Measurements from ENCODE around the gene EMILIN1.
"Not testable (repeated sequence)": the region's sequence is repeated elsewhere in the genome, so short reads cannot be mapped to it uniquely, and the experiment has no call there.

Gene EMILIN1

DNA sequence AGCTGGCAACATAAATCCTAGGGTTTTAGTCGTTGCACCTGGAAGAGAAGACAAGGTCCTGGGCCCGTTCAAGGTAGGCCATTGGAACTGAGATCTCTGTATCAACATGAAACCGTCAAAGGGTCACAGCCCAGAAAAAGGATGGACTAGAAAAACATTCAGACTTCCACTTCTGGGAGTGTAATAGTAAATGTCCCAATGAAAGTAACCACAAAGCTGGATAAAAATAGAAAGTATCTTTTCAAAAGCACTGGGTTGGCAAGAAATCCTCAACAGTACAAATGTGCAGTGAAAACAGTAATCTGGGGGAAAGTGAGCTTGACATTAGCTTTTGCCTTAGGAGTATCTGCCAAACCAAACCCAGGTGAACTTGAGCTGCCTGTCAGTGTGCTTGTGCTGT is 27.6 kb downstream of the EMILIN1 start:
- TF ChIP-seq, protein P1, sequence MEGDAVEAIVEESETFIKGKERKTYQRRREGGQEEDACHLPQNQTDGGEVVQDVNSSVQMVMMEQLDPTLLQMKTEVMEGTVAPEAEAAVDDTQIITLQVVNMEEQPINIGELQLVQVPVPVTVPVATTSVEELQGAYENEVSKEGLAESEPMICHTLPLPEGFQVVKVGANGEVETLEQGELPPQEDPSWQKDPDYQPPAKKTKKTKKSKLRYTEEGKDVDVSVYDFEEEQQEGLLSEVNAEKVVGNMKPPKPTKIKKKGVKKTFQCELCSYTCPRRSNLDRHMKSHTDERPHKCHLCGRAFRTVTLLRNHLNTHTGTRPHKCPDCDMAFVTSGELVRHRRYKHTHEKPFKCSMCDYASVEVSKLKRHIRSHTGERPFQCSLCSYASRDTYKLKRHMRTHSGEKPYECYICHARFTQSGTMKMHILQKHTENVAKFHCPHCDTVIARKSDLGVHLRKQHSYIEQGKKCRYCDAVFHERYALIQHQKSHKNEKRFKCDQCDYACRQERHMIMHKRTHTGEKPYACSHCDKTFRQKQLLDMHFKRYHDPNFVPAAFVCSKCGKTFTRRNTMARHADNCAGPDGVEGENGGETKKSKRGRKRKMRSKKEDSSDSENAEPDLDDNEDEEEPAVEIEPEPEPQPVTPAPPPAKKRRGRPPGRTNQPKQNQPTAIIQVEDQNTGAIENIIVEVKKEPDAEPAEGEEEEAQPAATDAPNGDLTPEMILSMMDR (conservative IDR thresholded peaks at IDR 0.05; ENCODE audit: low read depth): no peak
- POLR2A ChIA-PET (ENCODE audit: low non-redundant PET): no interaction called here
- DNase-seq (ENCODE audit: low spot score): no peak
- CTCF ChIA-PET: interaction anchor here (0.7 to 0.9 kb wide), 2 partner anchors 64 to 174 kb away, joined by 3 read pairs; no protein-coding TSS in a partner anchor
- no peak overlapping the region for H3K27ac ChIP-seq

DNA sequence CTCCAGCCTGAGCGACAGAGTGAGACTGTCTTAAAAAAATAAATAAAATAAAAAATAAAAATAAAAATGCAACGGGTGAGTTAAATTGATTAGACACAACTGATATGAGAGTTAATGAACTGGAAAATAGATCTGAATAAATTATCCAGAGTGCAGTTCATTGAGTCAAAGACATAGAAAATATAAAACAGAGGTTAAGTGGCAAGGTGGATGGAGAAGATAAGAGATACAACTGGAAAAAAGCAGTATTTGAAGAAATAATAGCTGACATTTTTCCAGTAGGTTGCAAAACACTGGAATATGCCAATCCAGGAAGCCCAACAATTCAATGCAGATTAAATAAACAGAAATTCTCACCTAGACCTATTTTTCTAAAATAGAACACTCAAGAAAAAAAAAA is 29.8 kb downstream of the EMILIN1 start:
- H3K27ac ChIP-seq: no peak overlapping the region
- TF ChIP-seq, protein P1 (conservative IDR thresholded peaks at IDR 0.05; ENCODE audit: low read depth): no peak
- no peak for DNase-seq (ENCODE audit: low spot score)
- POLR2A ChIA-PET (ENCODE audit: low non-redundant PET): no interaction called here
- CTCF ChIA-PET: interaction anchor here (0.6 kb wide), 1 partner anchor 362 kb away, joined by 4 read pairs; no protein-coding TSS in a partner anchor

DNA sequence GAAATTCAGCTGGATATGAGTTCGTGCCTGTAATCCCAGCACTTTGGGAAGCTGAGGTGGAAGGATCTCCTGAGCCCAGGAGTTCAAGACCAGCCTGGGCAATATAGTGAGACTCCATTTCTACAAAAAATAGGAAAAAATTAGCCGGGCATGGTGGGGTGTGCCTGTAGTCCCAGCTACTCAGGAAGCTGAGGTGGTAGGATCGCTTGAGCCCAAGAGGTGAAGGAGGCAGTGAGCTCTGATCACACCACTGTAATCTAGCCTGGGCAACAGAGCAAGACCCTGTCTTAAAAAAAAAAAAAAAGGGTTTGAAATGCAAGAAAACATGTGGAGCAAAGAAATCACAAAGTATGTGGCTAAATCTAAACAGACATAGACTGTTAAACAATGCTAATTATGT is 30.7 kb downstream of the EMILIN1 start:
- TF ChIP-seq, protein P1 (conservative IDR thresholded peaks at IDR 0.05; ENCODE audit: low read depth): no peak
- ChIA-PET CTCF (no interaction called here), POLR2A (ENCODE audit: low non-redundant PET) (interaction anchor here (0.6 kb wide), 1 partner anchor 215 kb away, joined by 3 read pairs; no protein-coding TSS in a partner anchor)

DNA sequence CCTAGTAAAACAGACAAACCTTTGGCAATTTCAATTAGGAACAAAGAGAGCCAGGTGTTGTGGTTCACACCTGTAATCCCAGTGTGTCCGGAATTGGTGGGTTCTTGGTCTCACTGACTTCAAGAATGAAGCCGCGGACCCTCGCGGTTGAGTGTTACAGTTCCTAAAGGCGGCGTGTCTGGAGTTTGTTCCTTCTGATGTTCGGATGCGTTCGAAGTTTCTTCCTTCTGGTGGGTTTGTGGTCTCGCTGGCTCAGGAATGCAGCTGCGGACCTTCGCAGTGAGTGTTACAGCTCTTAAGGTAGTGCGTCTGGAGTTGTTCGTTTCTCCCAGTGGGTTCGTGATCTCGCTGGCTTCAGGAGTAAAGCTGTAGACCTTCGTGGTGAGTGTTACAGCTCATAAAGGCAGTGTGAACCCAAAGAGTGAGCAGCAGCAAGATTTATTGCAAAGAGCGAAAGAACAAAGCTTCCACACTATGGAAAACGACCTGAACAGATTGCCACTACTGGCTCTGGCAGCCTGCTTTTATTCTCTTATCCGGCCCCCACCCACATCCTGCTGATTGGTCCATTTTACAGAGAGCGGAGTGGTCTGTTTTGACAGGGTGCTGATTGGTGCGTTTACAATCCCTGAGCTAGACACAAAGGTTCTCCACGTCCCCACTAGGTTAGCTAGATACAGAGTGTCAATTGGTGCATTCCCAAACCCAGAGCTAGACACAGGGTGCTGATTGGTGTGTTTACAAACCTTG is 32.4 kb downstream of the EMILIN1 start:
- CTCF ChIA-PET: interaction anchor here (0.7 kb wide), 1 partner anchor 23 kb away, joined by 3 read pairs; no protein-coding TSS in a partner anchor
- not testable (repeated sequence) for DNase-seq (ENCODE audit: low spot score); H3K27ac ChIP-seq
- POLR2A ChIA-PET (ENCODE audit: low non-redundant PET): interaction anchor here (0.6 kb wide), 1 partner anchor 34 kb away, joined by 3 read pairs; no protein-coding TSS in a partner anchor

More for the DNA sequence above, 30.7 kb downstream of the EMILIN1 start:
- DNase-seq (ENCODE audit: low spot score): no peak
- no peak overlapping the region for H3K27ac ChIP-seq

DNA sequence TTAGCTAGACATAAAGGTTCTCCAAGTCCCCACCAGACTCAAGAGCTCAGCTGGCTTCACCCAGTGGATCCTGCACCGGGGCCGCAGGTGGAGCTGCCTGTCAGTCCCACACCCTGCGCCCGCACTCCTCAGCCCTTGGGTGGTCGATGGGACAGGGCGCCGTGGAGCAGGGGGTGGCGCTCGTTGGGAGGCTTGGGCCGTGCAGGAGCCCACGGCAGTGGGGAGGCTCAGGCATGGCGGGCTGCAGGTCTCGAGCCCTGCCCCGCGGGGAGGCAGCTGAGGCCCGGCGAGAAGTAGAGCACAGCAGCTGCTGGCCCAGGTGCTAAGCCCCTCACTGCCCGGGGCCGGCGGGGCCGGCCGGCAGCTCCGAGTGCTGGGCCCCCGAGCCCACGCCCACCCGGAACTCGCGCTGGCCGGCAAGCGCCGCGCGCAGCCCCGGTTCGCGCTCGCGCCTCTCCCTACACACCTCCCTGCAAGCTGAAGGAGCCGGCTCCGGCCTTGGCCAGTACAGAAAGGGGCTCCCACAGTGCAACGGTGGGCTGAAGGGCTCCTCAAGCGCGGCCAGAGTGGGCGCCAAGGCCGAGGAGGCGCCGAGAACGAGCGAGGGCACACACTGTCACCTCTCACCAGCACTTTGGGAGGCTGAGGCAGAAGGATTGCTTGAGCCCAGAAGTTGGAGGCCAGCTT is 33.1 kb downstream of the EMILIN1 start:
- CTCF ChIA-PET: interaction anchor here (0.7 kb wide), 1 partner anchor 24 kb away, joined by 3 read pairs; no protein-coding TSS in a partner anchor
- H3K27ac ChIP-seq; POLR2A ChIA-PET (ENCODE audit: low non-redundant PET); DNase-seq (ENCODE audit: low spot score): not testable (repeated sequence)

DNA sequence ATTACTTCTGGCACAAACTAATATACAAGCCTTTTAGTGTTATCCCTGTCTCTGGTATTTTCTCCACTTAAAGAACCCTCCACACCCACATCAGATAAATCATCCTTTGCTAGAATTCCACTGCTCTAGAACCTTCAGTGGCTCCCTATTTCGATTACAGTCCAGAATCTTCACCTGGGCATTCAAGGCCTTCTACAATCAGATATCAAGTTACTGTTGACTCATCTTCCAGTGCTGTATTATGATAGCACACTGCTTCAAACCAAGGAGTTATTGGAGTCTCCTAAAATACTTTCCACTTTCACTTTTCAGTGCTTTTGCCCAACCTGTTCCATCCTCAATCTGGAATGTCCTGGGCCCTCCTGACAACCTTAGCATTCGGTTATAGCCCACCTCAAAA is 37.1 kb downstream of the EMILIN1 start:
- POLR2A ChIA-PET (ENCODE audit: low non-redundant PET): no interaction called here
- no peak for DNase-seq (ENCODE audit: low spot score)
- H3K27ac ChIP-seq: no peak overlapping the region
- TF ChIP-seq, protein P1 (conservative IDR thresholded peaks at IDR 0.05; ENCODE audit: low read depth): no peak
- CTCF ChIA-PET: no interaction called here

DNA sequence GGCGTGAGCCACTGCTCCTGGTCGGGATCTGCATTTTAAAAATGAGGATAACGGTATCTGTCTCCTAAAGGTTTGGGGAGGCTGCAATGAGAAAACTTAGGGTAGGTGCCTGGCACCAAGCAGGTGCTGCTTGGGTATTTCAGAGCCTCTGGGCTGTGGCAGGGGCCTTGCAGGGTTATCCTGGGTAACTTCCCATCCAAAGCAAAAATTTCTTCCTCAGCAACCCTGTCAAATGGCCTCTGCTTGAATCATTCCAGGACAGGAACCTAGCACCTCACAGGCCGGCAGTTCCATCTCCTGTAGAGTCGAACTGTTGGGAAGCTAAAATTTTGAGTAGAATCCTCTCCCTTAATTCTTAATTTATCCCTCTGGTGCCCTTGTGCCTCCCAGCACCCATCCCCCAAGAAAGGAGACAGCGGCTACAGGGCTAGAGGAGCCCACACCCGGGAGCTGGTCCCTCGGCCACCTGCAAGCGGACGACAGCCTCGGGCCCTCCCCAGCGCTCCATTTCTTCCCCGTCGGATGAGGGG is 39.6 kb downstream of the EMILIN1 start:
- POLR2A ChIA-PET (ENCODE audit: low non-redundant PET): no interaction called here
- no peak for DNase-seq (ENCODE audit: low spot score)
- CTCF ChIA-PET: interaction anchor here (0.6 to 1.0 kb wide), 3 partner anchors 37 to 185 kb away, joined by 4 to 5 read pairs (median 4); no protein-coding TSS in a partner anchor
- H3K27ac ChIP-seq: no peak overlapping the region
- TF ChIP-seq, protein P1 (conservative IDR thresholded peaks at IDR 0.05; ENCODE audit: low read depth): no peak
